GM18873 (cell line): ENCODE results near the gene SIL1.
"Not testable (repeated sequence)": the region's sequence is repeated elsewhere in the genome, so short reads cannot be mapped to it uniquely, and the experiment has no call there.

ENCODE experiments used
- ATAC-seq: cut with Tn5 transposase; IDR thresholded peaks from one replicate; pipeline ENCODE4 v1.9.1; 2021; ENCODE audit warnings: mild to moderate bottlenecking, moderate library complexity, moderate number of reproducible peaks; ENCODE audit not compliant: unreplicated experiment, low FRiP score

SIL1 gene

DNA sequence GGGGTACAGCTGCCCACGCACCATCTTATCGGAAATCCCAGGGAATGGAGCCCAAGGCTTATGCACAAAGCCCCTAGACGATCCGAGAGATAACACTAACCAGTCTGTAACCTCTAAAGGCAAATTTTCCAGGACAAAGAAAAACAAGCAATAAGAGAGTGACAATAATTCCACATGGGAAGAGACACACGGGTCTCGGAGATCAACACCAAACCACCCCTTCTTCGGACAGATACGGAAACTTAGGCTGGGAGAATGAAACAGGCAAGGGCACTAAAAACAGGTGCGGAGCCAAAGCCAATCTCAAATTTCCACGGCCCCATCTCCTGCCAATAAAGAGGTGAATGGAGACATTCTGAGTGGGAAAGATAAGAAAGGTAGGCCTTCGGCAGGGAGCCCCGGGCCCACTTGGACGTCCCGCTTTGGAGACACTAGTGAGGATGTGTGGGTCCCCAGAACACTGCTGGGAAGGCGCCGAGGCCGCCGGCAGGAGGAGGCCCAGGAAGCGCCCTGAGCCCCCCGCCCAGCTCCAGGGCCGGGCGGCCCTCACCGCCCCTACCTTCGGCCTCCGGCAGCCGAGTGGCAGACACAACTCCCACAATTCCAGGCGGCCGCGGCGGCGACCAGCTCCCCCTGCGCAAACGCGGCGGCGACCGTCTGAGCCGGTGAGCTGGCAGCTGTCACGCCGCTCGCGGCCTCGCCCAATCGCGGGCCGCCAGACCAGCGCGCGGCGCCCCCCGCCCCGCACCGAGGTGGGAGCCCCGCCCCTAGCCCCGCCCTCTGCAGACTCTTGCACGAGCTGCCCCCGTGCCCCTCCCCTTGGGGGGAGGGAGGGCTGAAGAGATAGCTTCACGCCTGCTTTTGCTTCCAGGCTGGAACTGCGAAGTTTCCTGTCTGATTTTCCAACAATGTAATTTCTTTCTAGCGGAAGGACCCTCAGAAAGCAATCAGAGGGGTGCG is at the start of gene SIL1:
TSS of gene SIL1 (minus strand) at position 659 of the 960 bp plus-strand sequence. CDS start 70,525 bp downstream, outside the sequence.
- peak; percentile 77 for ATAC-seq

DNA sequence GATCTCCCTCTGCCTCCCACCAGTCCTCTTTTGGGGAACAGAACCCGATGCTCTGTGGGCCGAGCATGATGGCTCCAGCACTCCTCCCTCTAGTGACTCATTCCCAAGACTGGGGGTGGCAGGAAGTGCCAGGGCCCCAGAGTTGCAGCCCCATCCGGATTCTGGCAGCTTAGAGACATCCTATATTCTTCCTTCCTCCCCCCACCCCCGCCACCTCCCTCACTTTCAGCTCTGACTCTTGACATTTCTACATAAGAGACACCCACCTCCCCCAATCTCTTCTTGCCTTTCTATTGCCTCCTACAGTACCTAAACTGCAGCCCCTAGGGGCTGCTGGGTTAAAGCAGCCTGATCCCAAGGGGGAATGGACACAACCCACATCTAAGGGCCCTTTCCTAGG is 48.2 kb upstream of the SIL1 start:
- no peak for ATAC-seq

DNA sequence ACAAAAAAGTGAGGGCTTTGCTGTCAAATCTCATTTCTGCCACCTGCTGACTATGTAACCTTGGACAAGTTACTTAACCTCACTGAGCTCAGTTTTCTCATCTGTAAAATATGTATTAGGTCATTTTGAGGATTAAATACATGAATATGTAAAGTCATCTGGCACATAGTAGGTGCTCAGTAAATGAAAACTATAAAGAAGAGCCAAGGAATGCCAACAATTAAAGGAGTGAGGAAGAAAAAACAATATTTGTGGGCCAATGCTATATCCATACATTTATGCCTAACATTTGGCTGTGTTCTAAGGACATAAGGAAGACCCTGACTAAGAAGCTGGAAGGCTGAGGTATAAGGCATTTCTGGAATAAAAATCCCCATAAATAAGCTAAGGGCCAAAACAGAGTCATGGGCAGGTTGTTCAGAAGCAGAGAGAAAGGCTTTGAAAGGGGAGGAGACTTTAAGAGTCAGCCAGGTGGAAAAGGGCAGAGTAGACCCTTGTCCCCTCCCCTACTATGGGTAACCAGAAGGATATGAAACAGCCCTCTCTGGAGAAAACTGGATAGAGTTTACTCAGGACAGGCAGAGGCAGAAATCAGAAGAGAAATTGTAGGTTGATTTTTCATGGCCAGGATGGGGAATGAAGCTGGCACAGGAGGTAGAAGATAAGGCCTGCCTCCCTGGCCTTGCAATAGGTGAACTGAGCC is 47.6 kb upstream of the SIL1 start:
- ATAC-seq: no peak

DNA sequence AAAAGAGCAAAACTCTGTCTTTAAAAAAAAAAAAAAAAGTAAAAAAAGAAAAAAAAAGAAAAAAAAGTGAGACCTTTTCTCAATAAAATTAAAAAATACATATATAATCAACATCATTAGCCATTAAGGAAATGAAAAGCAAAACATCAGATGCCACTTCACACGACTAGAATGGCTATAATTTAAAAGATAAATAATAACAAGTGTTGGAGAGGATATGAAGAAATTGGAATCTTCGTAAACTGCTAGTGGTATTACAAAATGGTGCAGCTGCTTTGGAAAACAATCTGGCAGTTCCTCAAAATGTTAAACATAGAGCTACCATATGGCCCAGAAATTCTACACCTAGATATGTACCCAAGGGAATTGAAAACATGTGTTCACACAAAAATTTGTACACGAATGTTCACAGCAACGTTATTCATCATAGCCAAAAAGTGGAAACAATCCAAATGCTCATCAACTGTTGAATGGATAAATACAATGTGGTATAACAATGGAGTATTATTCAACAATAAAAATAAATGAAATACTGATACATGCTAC is 45.3 kb upstream of the SIL1 start:
- no peak for ATAC-seq

DNA sequence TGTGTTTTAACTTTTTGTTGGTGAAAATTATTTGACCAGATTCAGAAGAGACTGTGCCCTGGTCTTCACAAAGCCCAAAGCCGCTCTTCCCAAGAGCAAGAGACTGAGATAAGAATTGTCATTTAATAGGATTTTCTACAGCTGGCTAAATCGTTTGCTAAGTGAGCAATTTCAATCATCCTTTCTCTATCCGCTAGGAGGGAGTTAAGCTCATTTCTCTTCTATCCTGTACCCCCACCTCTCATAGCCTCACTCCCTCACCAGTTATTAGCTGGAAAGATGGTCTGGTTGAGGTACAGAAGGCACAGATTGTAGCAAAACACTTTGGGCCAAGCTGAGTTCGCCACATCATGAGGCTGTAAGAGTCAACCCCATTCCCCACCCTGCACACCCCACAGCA is 43.0 kb upstream of the SIL1 start:
- no peak for ATAC-seq

- ATAC-seq: no peak
Observed at GRCh38 chr5:139236479-139236878, 38.3 kb upstream of the SIL1 start.

GRCh38 chr5:139232147-139232724 is 34.1 kb upstream of the SIL1 start:
- no peak for ATAC-seq

DNA sequence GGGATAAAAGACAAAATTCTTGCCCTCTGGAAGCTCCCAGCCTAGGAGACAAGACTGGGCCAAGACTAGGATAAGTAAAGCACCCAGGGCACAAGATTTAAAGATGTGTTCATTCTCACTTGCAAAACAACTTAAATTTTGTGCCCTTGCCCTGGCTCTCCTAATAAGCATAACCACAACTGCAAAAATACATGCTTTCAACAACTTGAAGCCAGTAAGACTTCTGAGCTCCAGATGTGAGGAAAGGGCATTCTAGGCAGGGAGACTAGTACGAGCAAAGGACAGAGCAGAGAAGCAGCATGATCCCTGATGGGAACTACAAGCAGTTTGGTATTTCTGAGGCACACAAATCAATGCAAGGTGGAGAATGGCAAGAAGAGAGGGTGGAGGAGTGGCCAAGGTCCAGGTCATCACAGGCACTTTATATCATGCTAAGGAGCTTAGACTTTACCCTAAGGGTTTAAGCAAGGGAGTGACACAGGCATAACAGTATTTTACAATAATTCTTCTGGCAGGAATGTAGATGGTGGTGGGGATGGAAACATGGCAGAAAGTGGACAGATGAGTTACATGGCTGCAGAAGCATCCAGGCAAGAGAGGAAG is 30.1 kb upstream of the SIL1 start:
- ATAC-seq: no peak

DNA sequence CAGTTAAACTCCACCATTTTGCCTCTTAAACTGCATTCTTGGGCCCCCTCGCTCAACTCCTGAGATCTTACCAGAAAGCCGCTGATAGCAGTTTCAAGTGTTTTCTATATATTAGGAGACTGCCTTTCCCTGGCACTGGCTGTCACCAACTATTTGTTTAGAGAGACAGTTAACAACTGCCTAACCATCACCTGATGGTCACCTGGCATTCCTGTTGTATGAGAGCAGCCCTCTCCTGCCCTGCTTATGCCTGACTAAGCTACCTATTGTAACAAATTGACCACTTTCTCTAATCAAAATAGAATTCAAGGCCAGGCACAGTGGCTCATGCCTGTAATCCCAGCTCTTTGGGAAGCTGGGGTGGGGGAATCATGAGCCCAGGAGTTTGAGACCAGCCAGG is 28.0 kb upstream of the SIL1 start:
- ATAC-seq: no peak

GRCh38 chr5:139223481-139223880 is 25.3 kb upstream of the SIL1 start:
- no peak for ATAC-seq

- ATAC-seq: no peak
Observed at GRCh38 chr5:139222346-139222745, 24.2 kb upstream of the SIL1 start.

DNA sequence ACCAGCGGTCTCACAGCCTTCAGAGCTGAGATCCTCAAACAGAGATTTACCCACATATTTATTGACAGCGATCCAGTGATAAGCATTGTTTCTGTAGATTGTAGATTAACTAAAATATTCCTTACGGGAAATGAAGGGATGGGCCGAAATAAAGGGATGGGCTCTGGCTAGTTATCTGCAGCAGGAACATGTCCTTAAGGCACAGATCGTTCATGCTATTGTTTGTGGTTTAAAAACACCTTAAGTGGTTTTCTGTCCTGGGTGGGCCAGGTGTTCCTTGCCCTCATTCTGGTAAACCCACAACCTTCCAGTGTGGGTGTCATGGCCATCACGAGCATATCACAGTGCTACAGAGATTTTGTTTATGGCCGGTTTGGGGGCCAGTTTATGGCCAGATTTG is 19.9 kb upstream of the SIL1 start:
- not testable (repeated sequence) for ATAC-seq

- ATAC-seq: no peak
Observed at GRCh38 chr5:139215107-139215975, 17.2 kb upstream of the SIL1 start.

- ATAC-seq: no peak
Observed at GRCh38 chr5:139214646-139215045, 16.5 kb upstream of the SIL1 start.

GRCh38 chr5:139212906-139213305 is 14.7 kb upstream of the SIL1 start:
- ATAC-seq: no peak

GRCh38 chr5:139212486-139212885 is 14.3 kb upstream of the SIL1 start:
- ATAC-seq: no peak

DNA sequence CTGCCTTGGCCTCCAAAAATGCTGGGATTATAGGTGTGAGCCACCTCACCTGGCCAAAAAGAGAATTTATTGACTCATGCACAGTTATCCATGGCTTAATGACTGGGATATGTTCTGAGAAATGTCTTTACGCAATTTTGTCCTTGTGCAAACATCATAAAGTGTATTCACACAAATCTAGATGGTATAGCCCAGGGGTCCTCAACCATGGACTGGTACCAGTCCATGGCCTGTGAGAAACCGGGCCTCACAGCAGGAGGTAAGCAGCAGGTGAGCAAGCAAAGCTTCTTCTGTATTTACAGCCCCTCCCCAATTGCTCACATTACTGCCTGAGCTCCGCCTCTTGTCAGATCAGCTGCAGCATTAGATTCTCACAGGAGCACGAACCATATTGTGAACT is 12.4 kb upstream of the SIL1 start:
- no peak for ATAC-seq

- no peak for ATAC-seq
Observed at GRCh38 chr5:139207297-139208000, 9.3 kb upstream of the SIL1 start.

GRCh38 chr5:139205586-139205985 is 7.4 kb upstream of the SIL1 start:
- no peak for ATAC-seq
